NT2/D1 (cell line): ENCODE data around the gene WBP2NL.

ENCODE experiments used
- YY1 ChIP-seq: IDR thresholded peaks from 2 replicates; pipeline ENCODE4 v1.6.1; 2011; ENCODE audit not compliant: insufficient read length, insufficient read depth
- ZNF274 ChIP-seq: IDR thresholded peaks from 2 replicates; pipeline ENCODE4 v1.6.1; 2011; ENCODE audit warnings: mild to moderate bottlenecking, low read depth, low read length

DNA sequence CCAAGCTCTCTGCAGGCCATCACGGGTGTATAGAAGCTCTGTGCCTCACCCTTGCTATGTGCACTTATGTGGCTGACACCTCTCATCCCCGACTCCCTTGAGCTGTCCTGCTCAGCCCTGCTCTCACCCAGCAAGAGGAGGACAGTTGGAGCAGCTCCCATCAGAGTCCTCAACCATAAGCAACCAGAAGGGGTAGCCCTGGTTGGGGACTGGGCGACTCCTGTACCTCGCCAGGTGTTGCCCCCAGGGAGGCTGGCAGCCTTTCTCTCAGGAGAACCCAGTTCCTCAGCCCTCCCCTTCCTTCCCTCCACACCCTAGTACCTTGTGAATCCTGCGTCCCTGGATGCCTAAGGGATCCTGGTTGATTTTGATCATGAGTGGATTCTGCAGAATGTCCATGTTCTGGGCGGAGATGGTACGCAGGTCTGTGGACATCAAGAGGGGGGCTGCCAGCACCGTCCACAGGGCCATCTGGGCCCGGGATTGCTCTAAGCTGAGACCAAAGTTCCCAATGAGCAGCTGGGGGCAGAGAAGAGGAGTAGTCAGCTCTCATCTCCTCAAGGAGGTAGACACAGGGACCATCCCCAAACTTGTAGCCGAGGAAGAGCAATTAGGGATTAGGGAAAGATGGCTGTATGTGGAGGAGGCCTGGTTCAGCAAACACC is 64.0 kb downstream of the WBP2NL start:
- TF ChIP-seq YY1 (no peak), ZNF274 (no peak)
